ENCODE measurements around the gene PTTG1IP2.

PTTG1IP2 gene

DNA sequence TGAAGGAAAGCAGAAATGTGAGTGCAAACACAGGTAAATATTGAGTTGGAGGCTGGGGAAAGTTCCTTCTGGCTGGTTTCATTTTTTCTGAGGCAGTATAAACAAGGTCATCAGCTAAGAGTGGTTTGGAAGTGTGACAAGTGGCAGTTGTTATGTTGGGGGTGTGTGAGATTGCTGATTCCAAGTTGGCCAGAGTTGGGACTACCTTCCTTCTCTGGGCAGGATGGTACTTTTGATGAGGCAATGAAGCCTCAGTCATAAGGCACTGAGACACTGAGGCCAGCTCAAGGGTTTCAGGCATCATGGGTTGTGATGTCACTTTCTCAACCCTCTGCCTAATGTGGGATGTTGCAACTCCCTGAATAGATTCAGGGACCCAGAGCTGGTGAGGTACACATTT is 8.2 kb upstream of the PTTG1IP2 start:
- no peak for TF ChIP-seq GATA2 (IDR thresholded peaks at IDR 0.05; ENCODE audit: low read depth, low read length)
- TF ChIP-seq GATA3 (IDR thresholded peaks at IDR 0.05; ENCODE audit: low read depth, low read length) = no peak

DNA sequence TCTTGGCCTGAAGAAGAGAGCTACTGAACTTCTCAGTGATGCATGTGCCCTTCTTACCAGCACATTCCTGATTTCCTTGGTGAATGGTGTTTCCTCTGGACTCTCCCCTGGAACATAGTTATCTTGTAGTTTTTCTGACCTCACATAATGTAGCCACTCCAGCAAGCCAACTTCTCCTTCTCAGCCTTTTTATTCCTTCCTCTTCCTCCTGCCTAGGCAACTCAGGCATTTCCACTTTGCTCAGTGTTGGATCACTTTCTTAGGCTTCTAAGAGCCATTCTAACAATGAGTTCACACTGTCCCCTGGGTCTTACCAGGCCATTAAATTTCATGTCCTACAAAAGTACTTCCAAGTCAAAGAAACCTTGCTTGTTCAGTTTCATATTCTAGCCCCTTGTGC is 3.6 kb upstream of the PTTG1IP2 start:
- TF ChIP-seq GATA2 (IDR thresholded peaks at IDR 0.05; ENCODE audit: low read depth, low read length) (no peak), GATA3 (IDR thresholded peaks at IDR 0.05; ENCODE audit: low read depth, low read length) (no peak)

DNA sequence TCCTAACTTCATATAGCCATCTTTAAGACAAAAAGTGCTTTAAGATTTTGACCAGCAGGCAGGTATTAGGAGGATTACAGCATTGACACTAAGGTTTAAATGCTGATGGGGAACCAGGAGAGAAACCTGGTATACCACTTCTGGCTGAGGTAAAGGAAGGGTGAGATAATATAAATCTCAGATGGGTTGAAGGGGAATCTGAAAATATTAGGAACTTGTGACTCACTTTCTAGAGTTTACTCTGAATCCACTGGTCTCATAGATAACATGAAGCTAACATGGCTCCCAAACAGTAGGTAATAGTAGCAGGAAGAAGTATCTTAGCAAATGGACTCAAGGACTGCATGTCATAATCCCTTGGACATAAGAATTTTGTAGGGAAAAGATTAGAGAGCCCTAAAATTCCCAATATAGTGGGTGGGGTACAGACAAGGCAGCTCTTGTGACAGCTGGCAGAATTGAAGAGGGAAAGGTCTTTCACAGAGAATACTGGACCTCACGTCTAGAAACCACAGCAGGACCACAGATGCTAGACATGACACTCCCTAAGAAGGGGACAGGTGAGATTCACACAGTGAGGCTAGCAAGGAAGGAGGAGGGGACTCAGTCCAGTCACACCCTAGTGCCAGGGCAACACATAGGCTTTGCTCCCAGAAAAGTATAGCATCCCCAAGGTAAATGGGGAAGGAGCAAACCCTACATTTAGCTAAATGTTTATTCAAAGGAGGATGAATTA is 3.5 kb downstream of the PTTG1IP2 start:
- no peak for TF ChIP-seq GATA3 (IDR thresholded peaks at IDR 0.05; ENCODE audit: low read depth, low read length)
- TF ChIP-seq GATA2 (IDR thresholded peaks at IDR 0.05; ENCODE audit: low read depth, low read length) = no peak

DNA sequence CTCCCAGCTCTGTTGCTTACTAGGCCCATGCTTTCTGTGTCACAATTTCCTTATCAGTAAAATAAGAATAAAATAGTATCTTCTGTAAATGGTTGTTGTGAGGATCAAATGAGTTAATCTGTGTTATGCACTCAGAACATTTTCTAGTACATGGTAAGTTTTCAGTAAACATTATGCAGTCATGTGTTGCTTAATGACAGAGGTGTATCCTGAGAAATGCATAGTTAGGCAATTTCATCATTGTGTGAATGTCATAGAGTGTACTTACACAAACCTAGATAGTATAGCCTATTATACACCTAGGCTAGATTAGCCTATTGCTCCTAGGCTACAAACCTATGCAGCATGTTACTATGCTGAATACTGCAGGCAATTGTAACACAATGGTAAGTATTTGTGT is 4.4 kb downstream of the PTTG1IP2 start:
- TF ChIP-seq GATA2 (IDR thresholded peaks at IDR 0.05; ENCODE audit: low read depth, low read length) = no peak
- no peak for TF ChIP-seq GATA3 (IDR thresholded peaks at IDR 0.05; ENCODE audit: low read depth, low read length)

DNA sequence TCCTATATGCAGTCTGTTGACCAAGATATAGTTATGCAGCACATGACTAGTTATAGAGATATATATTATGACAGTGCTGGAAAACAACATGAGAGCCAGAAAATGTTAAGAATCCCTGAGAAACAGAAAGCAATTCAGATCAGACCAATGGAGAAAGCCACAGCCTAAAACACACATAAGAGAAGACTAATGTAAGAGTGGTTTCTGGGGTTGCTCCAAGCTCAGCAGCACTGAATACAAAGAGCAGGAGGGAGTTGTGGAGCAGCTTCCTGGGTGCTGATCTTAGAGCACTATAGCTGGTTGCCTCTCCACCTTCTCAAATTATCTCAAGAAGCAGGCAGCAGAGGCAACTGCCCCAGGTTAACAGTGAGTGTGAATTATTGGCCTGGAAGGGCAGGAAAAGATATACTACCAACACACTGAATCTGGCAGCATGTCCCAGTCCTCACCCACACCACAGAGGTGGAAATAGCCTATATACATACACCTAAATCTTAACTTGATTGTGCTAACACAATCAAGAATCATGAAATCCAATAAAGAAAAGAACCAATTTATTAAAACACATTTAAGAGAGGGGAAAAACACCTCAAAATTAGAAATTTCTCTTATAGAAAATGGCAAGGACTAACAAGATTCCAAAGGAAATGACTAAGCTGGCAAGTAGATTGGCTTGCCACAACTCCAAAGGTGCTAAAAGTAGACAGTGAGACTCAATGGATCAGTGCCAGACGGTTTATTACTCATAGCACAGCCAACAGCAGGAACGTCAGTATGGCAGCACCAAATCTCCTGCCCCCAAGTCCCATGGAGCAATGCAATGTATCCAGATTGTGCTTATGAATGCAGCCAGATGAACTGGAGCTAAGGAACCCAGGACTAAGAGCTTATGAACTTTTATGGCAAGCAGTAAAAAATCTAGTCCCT is 5.1 kb downstream of the PTTG1IP2 start:
- no peak for TF ChIP-seq GATA2 (IDR thresholded peaks at IDR 0.05; ENCODE audit: low read depth, low read length)
- no peak for TF ChIP-seq GATA3 (IDR thresholded peaks at IDR 0.05; ENCODE audit: low read depth, low read length)

DNA sequence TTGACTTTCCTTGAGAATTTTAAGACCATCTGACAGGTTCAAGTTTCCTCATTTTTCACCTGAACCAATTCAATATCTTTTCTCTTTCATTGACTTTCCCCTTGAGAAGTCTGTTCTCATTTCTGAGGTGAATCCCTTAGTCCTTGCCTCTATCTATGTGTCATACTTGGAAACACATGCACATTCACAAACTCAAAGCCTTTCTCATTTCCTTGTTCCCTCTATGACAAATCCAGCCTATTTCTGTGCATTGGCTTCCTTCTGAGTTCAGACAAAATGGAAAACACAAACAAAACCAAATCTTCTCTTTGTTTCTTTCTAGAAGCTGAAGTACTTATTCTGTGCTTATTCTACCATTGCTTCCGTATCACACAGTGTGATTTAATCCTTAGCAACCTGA is 13.8 kb downstream of the PTTG1IP2 start:
- TF ChIP-seq GATA3 (IDR thresholded peaks at IDR 0.05; ENCODE audit: low read depth, low read length) (no peak), GATA2 (IDR thresholded peaks at IDR 0.05; ENCODE audit: low read depth, low read length) (no peak)

DNA sequence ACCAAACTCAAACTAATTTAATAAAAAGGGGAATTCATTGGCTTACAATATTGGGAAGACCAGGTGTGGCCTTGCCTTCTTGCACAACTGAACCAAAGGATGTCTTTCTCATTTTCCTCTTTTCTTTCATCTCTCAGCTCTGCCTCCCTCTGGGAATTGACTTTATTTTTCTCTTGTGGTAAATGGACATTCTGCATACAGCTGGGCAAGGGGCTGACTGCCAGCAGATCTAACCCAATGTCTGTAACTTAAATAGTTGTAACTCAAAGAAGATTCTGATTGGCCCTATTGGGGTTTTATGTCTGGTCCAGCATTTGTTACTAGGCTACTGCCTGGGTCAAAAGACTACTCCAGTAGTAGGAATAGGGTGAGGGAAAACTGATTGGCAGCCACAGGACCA is 15.3 kb downstream of the PTTG1IP2 start:
- TF ChIP-seq GATA2 (IDR thresholded peaks at IDR 0.05; ENCODE audit: low read depth, low read length) (no peak), GATA3 (IDR thresholded peaks at IDR 0.05; ENCODE audit: low read depth, low read length) (no peak)

DNA sequence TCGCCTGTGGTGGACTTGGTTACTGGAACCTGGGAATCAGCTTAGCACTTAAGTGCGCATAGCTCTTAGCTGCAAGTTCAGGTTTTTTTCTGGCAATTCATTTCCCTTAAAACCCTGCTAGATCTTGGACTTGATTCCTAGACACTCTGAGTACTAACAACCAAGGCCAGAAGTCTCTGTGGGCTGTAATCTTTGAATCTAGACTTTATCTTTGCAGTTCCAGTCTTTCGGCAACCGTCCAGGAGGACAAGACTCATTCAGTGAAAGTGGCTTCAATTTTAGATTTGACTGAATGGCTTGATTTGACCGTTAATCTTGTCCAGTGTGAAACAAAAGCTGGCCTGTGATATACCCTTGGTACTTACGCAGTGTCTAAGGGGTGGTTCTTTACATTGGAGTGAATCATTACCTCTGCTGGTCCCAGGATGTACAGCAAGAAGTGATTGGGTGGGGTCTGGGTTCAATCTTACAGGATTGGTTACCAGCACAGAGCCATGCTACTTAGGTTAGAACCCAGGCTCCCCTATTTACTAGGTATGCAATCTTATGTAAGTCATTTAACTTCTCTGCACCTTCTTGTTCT is 16.4 kb downstream of the PTTG1IP2 start:
- TF ChIP-seq GATA2 (IDR thresholded peaks at IDR 0.05; ENCODE audit: low read depth, low read length) = peak; percentile 63; the same call in 1 of the 2 replicates
- no peak for TF ChIP-seq GATA3 (IDR thresholded peaks at IDR 0.05; ENCODE audit: low read depth, low read length)

DNA sequence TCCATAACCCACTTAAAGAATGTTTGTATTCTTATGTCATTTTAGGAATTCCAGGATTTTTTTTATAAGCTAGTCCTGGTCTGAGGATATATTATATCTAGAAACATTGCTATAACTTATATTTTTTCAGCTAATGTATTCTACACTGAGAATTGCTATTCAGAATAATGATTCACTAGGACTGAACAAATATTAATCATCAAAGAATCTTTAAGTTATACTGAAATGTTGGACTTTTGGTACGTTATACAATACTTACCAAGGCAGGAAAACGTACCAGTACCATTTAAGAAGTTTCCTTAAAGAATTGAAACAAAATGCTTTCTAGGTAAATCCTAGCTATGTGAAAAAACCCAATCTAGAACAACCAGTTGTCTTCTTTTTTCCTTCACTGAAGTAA is 18.4 kb downstream of the PTTG1IP2 start:
- TF ChIP-seq GATA3 (IDR thresholded peaks at IDR 0.05; ENCODE audit: low read depth, low read length) (no peak), GATA2 (IDR thresholded peaks at IDR 0.05; ENCODE audit: low read depth, low read length) (no peak)

DNA sequence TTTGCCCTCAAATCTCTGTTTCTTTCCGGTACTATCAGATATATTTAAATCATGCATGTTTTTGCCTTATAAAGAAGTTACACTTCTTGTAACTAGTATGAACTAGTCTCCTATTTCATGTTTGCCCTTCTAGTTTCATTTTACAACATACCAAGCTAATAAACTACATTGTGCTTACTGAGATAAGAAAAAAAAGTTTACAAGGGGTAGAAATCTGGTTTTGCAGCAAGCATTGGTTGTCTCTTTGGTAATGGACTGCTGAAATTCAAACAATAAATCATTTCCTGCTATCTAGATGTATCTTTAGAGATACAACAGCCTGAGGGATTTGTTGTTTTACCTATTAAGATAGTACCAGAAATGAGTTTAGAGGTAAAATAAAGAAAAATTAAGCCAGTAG is 18.8 kb downstream of the PTTG1IP2 start:
- TF ChIP-seq GATA2 (IDR thresholded peaks at IDR 0.05; ENCODE audit: low read depth, low read length) (no peak), GATA3 (IDR thresholded peaks at IDR 0.05; ENCODE audit: low read depth, low read length) (peak; percentile 63)

DNA sequence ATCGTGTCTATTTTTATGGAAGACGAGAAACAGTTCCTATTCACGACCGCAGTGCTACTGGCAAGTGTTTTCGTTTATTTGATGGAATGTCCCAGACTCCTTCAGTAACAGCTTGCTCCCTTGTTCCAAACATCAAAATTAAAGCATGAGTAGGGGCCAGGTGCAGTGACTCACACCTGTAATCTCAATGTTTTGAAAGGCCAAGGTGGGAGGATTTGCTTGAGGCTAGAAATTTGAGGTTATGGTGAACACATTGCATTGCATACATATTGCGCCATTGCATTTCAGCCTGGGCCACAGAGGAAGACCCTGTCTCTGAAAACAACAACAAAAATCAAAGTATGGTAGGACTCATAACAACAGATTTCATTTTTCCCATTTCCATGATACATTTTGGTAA is 22.8 kb downstream of the PTTG1IP2 start:
- no peak for TF ChIP-seq GATA3 (IDR thresholded peaks at IDR 0.05; ENCODE audit: low read depth, low read length)
- no peak for TF ChIP-seq GATA2 (IDR thresholded peaks at IDR 0.05; ENCODE audit: low read depth, low read length)

DNA sequence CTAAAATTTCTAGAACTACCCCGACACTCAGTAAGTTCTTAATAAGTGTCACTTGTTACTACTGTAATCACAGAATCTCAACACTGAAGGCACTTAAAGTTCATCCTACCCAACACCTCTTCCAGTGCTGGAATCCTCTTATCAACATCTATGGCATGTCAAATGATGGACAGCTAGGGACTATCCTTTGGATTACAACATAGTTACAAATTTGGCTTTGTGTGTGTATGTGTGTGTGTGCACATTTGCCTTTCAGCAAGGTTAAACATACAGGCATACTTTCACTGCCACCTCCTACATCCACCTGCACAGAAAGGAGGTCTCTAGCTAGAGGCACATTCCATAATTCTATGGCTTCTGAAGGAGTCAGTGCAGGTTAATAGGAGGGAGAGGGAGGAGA is 25.8 kb downstream of the PTTG1IP2 start:
- TF ChIP-seq GATA2 (IDR thresholded peaks at IDR 0.05; ENCODE audit: low read depth, low read length) = no peak
- TF ChIP-seq GATA3 (IDR thresholded peaks at IDR 0.05; ENCODE audit: low read depth, low read length) = no peak

DNA sequence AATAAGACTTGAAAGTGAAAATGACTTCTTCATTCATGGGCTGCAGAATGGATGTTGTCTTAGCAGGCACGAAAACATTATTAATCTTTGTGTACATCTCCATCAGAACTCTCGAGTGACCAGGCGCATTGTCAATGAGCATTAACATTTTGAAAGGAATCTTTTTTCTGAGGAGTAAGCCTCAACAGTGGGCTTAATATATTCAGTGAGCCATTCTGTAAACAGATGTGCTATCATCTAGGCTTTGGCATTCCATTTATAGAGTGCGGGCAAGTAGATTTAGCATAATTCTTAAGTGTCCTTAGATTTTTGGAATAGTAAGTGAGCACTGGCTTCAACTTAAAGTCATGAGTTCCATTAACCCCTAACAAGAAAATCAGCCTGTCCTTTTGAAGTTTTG is 33.1 kb downstream of the PTTG1IP2 start:
- TF ChIP-seq GATA2 (IDR thresholded peaks at IDR 0.05; ENCODE audit: low read depth, low read length) = no peak
- TF ChIP-seq GATA3 (IDR thresholded peaks at IDR 0.05; ENCODE audit: low read depth, low read length) = no peak

DNA sequence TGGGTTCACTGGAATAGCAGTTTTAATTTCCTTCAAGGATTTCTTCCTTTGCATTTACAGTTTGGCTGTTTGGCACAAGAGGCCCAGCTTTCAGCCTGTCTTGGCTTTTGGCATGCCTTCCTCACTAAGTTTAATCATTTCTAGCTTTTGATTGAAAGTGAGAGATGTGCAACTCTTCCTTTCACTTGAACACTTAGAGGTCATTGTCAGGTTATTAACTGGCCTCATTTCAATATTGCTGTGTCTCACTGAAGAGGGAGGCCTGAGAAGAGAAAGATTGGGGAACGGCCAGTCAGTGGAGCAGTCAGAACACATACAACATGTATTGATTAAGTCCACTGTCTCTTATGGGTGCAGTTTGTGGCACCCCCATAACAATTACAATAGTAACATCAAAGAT is 33.9 kb downstream of the PTTG1IP2 start:
- TF ChIP-seq GATA2 (IDR thresholded peaks at IDR 0.05; ENCODE audit: low read depth, low read length) = no peak
- TF ChIP-seq GATA3 (IDR thresholded peaks at IDR 0.05; ENCODE audit: low read depth, low read length) = no peak
